A549 (cell line): ENCODE measurements around the gene CRYBA1. TPM values are rescaled to one million over a fixed set of nuclear protein-coding genes. Genes with fewer than 3 reads are reported as not detected.

ENCODE experiments used
- ATAC-seq, 2 experiments: fragments of 200-7000 bp in 1 of 2; fragments of >200 bp in 1 of 2; cut with Nextera tagmentation in 1 of 2; cut with Tn5 transposase in 1 of 2; 3 replicates each; pipeline versions ENCODE4 v1.8.0 to v1.9.1; 2018 to 2020; ENCODE audit warnings: mild to moderate bottlenecking in 1 of 2, moderate library complexity in 1 of 2
- CTCF ChIA-PET: fragments of 300-600 bp; sonication (Branson Sonifier 250); formaldehyde crosslinking; extraction: SDS; loops from one replicate; lab custom pipeline; 2021; ENCODE audit warnings: antibody characterized with exemption, inconsistent platforms; lab: Yijun Ruan, JAX
- POLR2A ChIA-PET: fragments of 350-600 bp; formaldehyde crosslinking; extraction: SDS; loops from one replicate; lab custom pipeline; 2021; ENCODE audit warnings: antibody characterized with exemption, inconsistent platforms; lab: Yijun Ruan, JAX
- DNase-seq, 2 experiments: peaks; one replicate each; pipeline versions ENCODE4 v3.0.0 to v3.0.0-alpha.2; 2011 to 2016; ENCODE audit warnings: low read depth in 1 of 2, low spot score in 1 of 2
- FAIRE-seq: peaks from 2 replicates; lab custom pipeline; 2011; peaks lifted over from hg19 to GRCh38; lab: Jason Lieb, UNC
- H3K27ac ChIP-seq, 2 experiments: fragments of >200 bp; sonication (Bioruptor Twin); formaldehyde crosslinking; 3 replicates each; pipeline ENCODE4 v1.5.1; 2016 to 2017
- H3K4me1 ChIP-seq: fragments of >200 bp; sonication (Bioruptor Twin); formaldehyde crosslinking; 3 replicates; pipeline ENCODE4 v1.6.1; 2016
- H3K4me2 ChIP-seq: fragments of >200 bp; sonication (Bioruptor Twin); formaldehyde crosslinking; 3 replicates; pipeline ENCODE4 v1.6.1; 2016
- H3K4me3 ChIP-seq: fragments of >200 bp; sonication (Bioruptor Twin); formaldehyde crosslinking; 3 replicates; pipeline ENCODE4 v1.5.1; 2016
- H3K9me3 ChIP-seq: fragments of >200 bp; sonication (Bioruptor Twin); formaldehyde crosslinking; 3 replicates; pipeline ENCODE4 v1.6.1; 2016
- CHD2 ChIP-seq: fragments of 150-350 bp; IDR thresholded peaks from 2 replicates; pipeline ENCODE4 v1.6.1; 2014; ENCODE audit warnings: low read length; ENCODE audit not compliant: partially characterized antibody
- CHD4 ChIP-seq: fragments of 200-600 bp; sonication (generic); IDR thresholded peaks from 2 replicates; pipeline ENCODE4 v1.6.1; 2016; ENCODE audit warnings: antibody characterized with exemption, mild to moderate bottlenecking, borderline replicate concordance
- EHF ChIP-seq: fragments of 250-450 bp; sonication (Bioruptor Pico); IDR thresholded peaks from 2 replicates; pipeline ENCODE4 v1.5.0; 2020; ENCODE audit warnings: mild to moderate bottlenecking
- FOXS1 ChIP-seq: fragments of 250-450 bp; sonication (Bioruptor Pico); IDR thresholded peaks from 2 replicates; pipeline ENCODE4 v1.5.0; 2020; ENCODE audit warnings: mild to moderate bottlenecking, moderate library complexity
- GATA3 ChIP-seq: IDR thresholded peaks from 2 replicates; pipeline ENCODE4 v1.6.1; 2012; ENCODE audit warnings: borderline replicate concordance
- HDAC2 ChIP-seq: fragments of 200-600 bp; sonication (generic); IDR thresholded peaks from 2 replicates; pipeline ENCODE4 v1.6.1; 2016
- HEYL ChIP-seq: fragments of 250-450 bp; sonication (Bioruptor Pico); IDR thresholded peaks from 2 replicates; pipeline ENCODE4 v1.8.0; 2021; ENCODE audit warnings: mild to moderate bottlenecking, moderate library complexity
- JUN ChIP-seq, 2 experiments: fragments of >200 bp; sonication (Bioruptor Twin); formaldehyde crosslinking; IDR thresholded peaks; 2 replicates in 1 of 2; 3 replicates in 1 of 2; pipeline ENCODE4 v1.6.1; 2016 to 2017
- JUNB ChIP-seq: fragments of >200 bp; sonication (Bioruptor Twin); formaldehyde crosslinking; IDR thresholded peaks from 2 replicates; pipeline ENCODE4 v1.6.1; 2016
- KDM1A ChIP-seq: fragments of 200-600 bp; sonication (generic); IDR thresholded peaks from 2 replicates; pipeline ENCODE4 v1.6.1; 2016; ENCODE audit warnings: low read depth, mild to moderate bottlenecking
- MAFK ChIP-seq: fragments of 450-650 bp; IDR thresholded peaks from 2 replicates; pipeline ENCODE4 v1.6.1; 2014; ENCODE audit not compliant: partially characterized antibody
- MYC ChIP-seq: IDR thresholded peaks from 2 replicates; pipeline ENCODE4 v1.6.1; 2012; ENCODE audit warnings: mild to moderate bottlenecking, inconsistent platforms, low read length, improper control_type of control experiment, borderline replicate concordance
- NR3C1 ChIP-seq: fragments of >200 bp; sonication (Bioruptor Twin); formaldehyde crosslinking; IDR thresholded peaks from 3 replicates; pipeline ENCODE4 v1.6.1; 2017
- POLR2A ChIP-seq: IDR thresholded peaks from 2 replicates; pipeline ENCODE4 v1.6.1; 2012; ENCODE audit warnings: mild to moderate bottlenecking, low read length
- RARB ChIP-seq: fragments of 250-450 bp; sonication (Bioruptor Pico); IDR thresholded peaks from 2 replicates; pipeline ENCODE4 v1.8.0; 2021; ENCODE audit warnings: mild to moderate bottlenecking, moderate library complexity
- RFX5 ChIP-seq: fragments of 450-650 bp; IDR thresholded peaks from 2 replicates; pipeline ENCODE4 v1.7.1; 2014; ENCODE audit warnings: antibody characterized with exemption, mild to moderate bottlenecking, moderate library complexity
- SMC3 ChIP-seq: fragments of >200 bp; sonication (Bioruptor Twin); formaldehyde crosslinking; IDR thresholded peaks from 3 replicates; pipeline ENCODE4 v1.6.1; 2018; ENCODE audit warnings: inconsistent platforms
- TFCP2L1 ChIP-seq: fragments of 250-450 bp; sonication (Bioruptor Pico); IDR thresholded peaks from 2 replicates; pipeline ENCODE4 v1.5.0; 2021; ENCODE audit warnings: mild to moderate bottlenecking
- TP53 ChIP-seq: fragments of 250-450 bp; sonication (Bioruptor Pico); IDR thresholded peaks from 2 replicates; pipeline ENCODE4 v1.5.0; 2021; ENCODE audit warnings: mild to moderate bottlenecking, moderate library complexity
- ZC3H11A ChIP-seq: fragments of 450-650 bp; IDR thresholded peaks from 2 replicates; pipeline ENCODE4 v1.6.1; 2014; ENCODE audit warnings: antibody characterized with exemption, mild to moderate bottlenecking
- ZFP36 ChIP-seq: fragments of 450-650 bp; IDR thresholded peaks from 2 replicates; pipeline ENCODE4 v1.6.1; 2014; ENCODE audit warnings: borderline replicate concordance; ENCODE audit not compliant: partially characterized antibody
- ZSCAN20 ChIP-seq: fragments of 250-450 bp; sonication (Bioruptor Pico); IDR thresholded peaks from 2 replicates; pipeline ENCODE4 v1.8.0; 2022; ENCODE audit warnings: mild to moderate bottlenecking, moderate library complexity
- WGBS: methylation state at CpG from one replicate; pipeline ENCODE4 v1.1.6; 2017; ENCODE audit errors: missing lambda C conversion rate; 5-methylcytosine and 5-hydroxymethylcytosine counted together
- polyA plus RNA-seq, 4 experiments: library from polyadenylated mRNA; depleted of rRNA in 3 of 4; stranded (reverse); fragments of >200 nt; fragmentation: RNase III in 1 of 4; extraction: RNeasy Plus Mini Kit Qiagen cat#74134 plus additional on column Dnase treatment in 1 of 4; gene quantifications; 2 replicates in 3 of 4; 3 replicates in 1 of 4; pipeline ENCODE4 v1.2.3, GENCODE V29; 2011 to 2017
- TF ChIP-seq, protein P1 (sequence below): fragments of 250-450 bp; sonication (Bioruptor Pico); IDR thresholded peaks from 2 replicates; pipeline ENCODE4 v1.5.0; 2020; ENCODE audit warnings: low read depth, mild to moderate bottlenecking, moderate library complexity
- TF ChIP-seq, protein P2 (sequence below): fragments of 450-650 bp; IDR thresholded peaks from 2 replicates; pipeline ENCODE4 v1.6.1; 2014; ENCODE audit warnings: antibody characterized with exemption
- TF ChIP-seq, protein P3 (sequence below): fragments of 250-450 bp; sonication (Bioruptor Pico); IDR thresholded peaks from 2 replicates; pipeline ENCODE4 v1.5.0; 2021; ENCODE audit warnings: mild to moderate bottlenecking, moderate library complexity, borderline replicate concordance
- TF ChIP-seq, protein P4 (sequence below): fragments of 150-350 bp; IDR thresholded peaks from 2 replicates; pipeline ENCODE4 v1.6.1; 2014; ENCODE audit warnings: low read depth, mild to moderate bottlenecking, low read length
- TF ChIP-seq, protein P5 (sequence below): IDR thresholded peaks from 2 replicates; pipeline ENCODE4 v1.6.1; 2012
- TF ChIP-seq, protein P6 (sequence below): fragments of >200 bp; sonication (Bioruptor Twin); formaldehyde crosslinking; IDR thresholded peaks from 2 replicates; pipeline ENCODE4 v1.6.1; 2016
- TF ChIP-seq, protein P7 (sequence below): fragments of >200 bp; sonication (Bioruptor Twin); formaldehyde crosslinking; IDR thresholded peaks from 3 replicates; pipeline ENCODE4 v1.5.1; 2016

The CRYBA1 gene
- polyA plus RNA-seq, 2 of the 4 experiments (the other 2 are of a cell fraction) = 0.10 to 0.12 TPM

DNA sequence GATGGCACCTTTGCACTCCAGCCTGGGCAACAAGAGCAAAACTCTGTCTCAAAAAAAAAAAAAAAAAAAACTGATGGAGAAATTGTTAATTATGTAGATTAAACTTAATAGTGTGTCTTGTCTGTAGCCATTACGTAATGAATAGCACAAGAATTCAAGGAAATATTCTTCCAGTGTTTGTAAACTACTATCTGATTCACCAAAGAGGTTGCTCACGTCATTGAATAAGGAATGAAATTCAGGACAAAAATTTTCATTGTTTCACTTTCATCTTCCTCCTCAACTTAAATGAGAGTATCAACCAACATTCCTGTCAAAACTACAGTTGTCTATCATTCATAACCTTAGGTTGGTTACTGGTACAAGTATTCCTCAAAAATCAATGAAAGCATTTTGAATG lies 35.8 kb upstream of the CRYBA1 start:
- POLR2A ChIA-PET = interaction anchor here (0.7 kb wide), 1 partner anchor 56 kb away, joined by 3 read pairs; no protein-coding TSS in a partner anchor
- TF ChIP-seq SMC3 = no peak
- TF ChIP-seq, protein P1, sequence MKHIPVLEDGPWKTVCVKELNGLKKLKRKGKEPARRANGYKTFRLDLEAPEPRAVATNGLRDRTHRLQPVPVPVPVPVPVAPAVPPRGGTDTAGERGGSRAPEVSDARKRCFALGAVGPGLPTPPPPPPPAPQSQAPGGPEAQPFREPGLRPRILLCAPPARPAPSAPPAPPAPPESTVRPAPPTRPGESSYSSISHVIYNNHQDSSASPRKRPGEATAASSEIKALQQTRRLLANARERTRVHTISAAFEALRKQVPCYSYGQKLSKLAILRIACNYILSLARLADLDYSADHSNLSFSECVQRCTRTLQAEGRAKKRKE = no peak
- no peak for TF ChIP-seq POLR2A
- TF ChIP-seq ZSCAN20 (CRISPR knock-in tag) = no peak
- no peak for TF ChIP-seq MYC
- TF ChIP-seq, protein P2, sequence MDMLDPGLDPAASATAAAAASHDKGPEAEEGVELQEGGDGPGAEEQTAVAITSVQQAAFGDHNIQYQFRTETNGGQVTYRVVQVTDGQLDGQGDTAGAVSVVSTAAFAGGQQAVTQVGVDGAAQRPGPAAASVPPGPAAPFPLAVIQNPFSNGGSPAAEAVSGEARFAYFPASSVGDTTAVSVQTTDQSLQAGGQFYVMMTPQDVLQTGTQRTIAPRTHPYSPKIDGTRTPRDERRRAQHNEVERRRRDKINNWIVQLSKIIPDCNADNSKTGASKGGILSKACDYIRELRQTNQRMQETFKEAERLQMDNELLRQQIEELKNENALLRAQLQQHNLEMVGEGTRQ = no peak
- no peak for TF ChIP-seq NR3C1
- TF ChIP-seq RFX5 = no peak
- TF ChIP-seq ZC3H11A = no peak
- TF ChIP-seq RARB (CRISPR knock-in tag) = no peak
- TF ChIP-seq, protein P3, sequence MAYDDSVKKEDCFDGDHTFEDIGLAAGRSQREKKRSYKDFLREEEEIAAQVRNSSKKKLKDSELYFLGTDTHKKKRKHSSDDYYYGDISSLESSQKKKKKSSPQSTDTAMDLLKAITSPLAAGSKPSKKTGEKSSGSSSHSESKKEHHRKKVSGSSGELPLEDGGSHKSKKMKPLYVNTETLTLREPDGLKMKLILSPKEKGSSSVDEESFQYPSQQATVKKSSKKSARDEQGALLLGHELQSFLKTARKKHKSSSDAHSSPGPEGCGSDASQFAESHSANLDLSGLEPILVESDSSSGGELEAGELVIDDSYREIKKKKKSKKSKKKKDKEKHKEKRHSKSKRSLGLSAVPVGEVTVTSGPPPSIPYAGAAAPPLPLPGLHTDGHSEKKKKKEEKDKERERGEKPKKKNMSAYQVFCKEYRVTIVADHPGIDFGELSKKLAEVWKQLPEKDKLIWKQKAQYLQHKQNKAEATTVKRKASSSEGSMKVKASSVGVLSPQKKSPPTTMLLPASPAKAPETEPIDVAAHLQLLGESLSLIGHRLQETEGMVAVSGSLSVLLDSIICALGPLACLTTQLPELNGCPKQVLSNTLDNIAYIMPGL (CRISPR knock-in tag) = no peak
- TF ChIP-seq MAFK = no peak
- TF ChIP-seq, protein P4, sequence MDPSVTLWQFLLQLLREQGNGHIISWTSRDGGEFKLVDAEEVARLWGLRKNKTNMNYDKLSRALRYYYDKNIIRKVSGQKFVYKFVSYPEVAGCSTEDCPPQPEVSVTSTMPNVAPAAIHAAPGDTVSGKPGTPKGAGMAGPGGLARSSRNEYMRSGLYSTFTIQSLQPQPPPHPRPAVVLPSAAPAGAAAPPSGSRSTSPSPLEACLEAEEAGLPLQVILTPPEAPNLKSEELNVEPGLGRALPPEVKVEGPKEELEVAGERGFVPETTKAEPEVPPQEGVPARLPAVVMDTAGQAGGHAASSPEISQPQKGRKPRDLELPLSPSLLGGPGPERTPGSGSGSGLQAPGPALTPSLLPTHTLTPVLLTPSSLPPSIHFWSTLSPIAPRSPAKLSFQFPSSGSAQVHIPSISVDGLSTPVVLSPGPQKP = no peak
- no peak for TF ChIP-seq TP53 (CRISPR knock-in tag)
- CTCF ChIA-PET = interaction anchor here (1.2 to 21.9 kb wide), 7 partner anchors 8 to 94 kb away, joined by 3 to 482 read pairs (median 10); partner anchors contain the start of gene MYO18A
- Histone ChIP-seq H3K4me3 (no peak overlapping the region), H3K9me3 (no peaks in the 10 kb centered on the region), H3K4me2 (no peak overlapping the region), H3K27ac (no peak overlapping the region), H3K4me1 (no peaks in the 10 kb centered on the region)
- ATAC-seq = no peak
- no peak for DNase-seq
- no peak for FAIRE-seq
- 79% methylated on average over 2 of the region's 2 CpGs for WGBS

DNA sequence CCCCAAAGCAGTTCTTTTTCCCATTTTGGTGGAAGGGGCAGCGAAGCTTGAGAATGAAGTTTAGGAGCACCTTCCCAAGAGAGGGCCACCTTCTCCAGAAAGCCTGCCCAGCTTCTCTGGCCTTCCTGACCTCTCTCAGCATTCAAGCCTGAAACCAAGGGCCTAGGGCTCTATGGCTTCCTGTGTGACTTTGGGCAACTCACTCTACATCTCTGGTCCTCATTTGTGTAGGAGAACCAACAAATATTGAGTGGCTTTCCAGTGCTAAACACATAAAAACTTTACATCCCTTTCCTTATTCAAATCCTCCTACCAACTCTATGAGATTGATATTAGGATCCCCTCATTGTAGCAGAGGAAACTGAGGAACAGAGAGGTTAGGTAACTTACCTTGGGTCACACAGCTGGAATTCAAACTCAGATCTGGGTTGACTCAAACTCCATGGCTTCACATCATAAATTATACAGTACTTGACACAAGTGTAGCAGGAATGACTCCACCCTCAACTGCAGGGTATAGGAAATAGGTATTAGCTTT lies 34.5 kb upstream of the CRYBA1 start:
- 100% methylated on average over 1 of the region's 1 CpG for WGBS

DNA sequence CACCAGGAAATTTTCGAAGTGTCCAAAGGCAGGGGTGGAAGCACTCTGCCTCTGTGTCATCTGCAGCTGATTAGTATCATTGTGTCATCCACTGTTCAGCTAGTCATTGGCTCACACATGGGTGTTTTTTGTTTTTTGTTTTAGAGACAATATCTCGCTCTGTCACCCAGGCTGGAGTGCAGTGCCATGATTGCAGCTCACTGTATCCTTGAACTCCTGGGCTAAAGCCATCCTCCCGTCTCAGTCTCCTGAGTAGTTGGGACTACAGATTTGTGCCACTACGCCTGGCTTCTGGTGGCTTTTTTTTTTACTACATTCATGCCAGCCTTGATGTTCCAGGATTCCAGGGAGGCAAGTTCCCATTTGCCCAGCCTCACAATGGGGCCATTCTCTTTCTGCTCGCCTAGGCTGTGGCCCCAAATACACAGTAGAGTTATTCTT lies 34.0 kb upstream of the CRYBA1 start:
- FAIRE-seq = no peak
- H3K27ac ChIP-seq = no peak overlapping the region
- TF ChIP-seq GATA3 = no peak
- no peak for TF ChIP-seq CHD4
- TF ChIP-seq, protein P5, sequence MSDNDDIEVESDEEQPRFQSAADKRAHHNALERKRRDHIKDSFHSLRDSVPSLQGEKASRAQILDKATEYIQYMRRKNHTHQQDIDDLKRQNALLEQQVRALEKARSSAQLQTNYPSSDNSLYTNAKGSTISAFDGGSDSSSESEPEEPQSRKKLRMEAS = no peak
- TF ChIP-seq EHF = no peak
- no peak for TF ChIP-seq TFCP2L1 (CRISPR knock-in tag)
- TF ChIP-seq SMC3 = no peak
- no peak for TF ChIP-seq HEYL (CRISPR knock-in tag)
- TF ChIP-seq CHD2 = no peak
- no peak for TF ChIP-seq JUN (IDR thresholded peaks at IDR 0.05)
- TF ChIP-seq, protein P6, sequence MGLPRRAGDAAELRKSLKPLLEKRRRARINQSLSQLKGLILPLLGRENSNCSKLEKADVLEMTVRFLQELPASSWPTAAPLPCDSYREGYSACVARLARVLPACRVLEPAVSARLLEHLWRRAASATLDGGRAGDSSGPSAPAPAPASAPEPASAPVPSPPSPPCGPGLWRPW = no peak
- TF ChIP-seq, protein P7, sequence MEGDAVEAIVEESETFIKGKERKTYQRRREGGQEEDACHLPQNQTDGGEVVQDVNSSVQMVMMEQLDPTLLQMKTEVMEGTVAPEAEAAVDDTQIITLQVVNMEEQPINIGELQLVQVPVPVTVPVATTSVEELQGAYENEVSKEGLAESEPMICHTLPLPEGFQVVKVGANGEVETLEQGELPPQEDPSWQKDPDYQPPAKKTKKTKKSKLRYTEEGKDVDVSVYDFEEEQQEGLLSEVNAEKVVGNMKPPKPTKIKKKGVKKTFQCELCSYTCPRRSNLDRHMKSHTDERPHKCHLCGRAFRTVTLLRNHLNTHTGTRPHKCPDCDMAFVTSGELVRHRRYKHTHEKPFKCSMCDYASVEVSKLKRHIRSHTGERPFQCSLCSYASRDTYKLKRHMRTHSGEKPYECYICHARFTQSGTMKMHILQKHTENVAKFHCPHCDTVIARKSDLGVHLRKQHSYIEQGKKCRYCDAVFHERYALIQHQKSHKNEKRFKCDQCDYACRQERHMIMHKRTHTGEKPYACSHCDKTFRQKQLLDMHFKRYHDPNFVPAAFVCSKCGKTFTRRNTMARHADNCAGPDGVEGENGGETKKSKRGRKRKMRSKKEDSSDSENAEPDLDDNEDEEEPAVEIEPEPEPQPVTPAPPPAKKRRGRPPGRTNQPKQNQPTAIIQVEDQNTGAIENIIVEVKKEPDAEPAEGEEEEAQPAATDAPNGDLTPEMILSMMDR = no peak
- no peak for TF ChIP-seq JUNB
- TF ChIP-seq FOXS1 (CRISPR knock-in tag) = no peak
- no peak for TF ChIP-seq NR3C1

More for the DNA sequence above, 34.5 kb upstream of the CRYBA1 start:
- no peak for DNase-seq
- no peak for FAIRE-seq
- no peak overlapping the region for H3K4me3 ChIP-seq
- CTCF ChIA-PET = interaction anchor here (0.6 to 21.9 kb wide), 12 partner anchors 7 to 379 kb away, joined by 3 to 482 read pairs (median 8); partner anchors contain the start of gene MYO18A
- POLR2A ChIA-PET = interaction anchor here (0.5 to 0.7 kb wide), 2 partner anchors 33 to 485 kb away, joined by 3 read pairs; no protein-coding TSS in a partner anchor
- H3K4me2 ChIP-seq = no peak overlapping the region
- 0 out of 3 replicates have a peak, but pooled peaks cover 2% of the 10 kb centered on the region for H3K4me1 ChIP-seq
- no peak overlapping the region for H3K27ac ChIP-seq
- TF ChIP-seq RARB (CRISPR knock-in tag) (no peak), KDM1A (peak; percentile 89), ZFP36 (peak; percentile 93), HDAC2 (peak; percentile 60; the same call in 1 of the 2 replicates)
- H3K9me3 ChIP-seq = no peaks in the 10 kb centered on the region
- ATAC-seq = no peak

More for the DNA sequence above, 34.0 kb upstream of the CRYBA1 start:
- ChIA-PET CTCF (interaction anchor here (1.0 to 21.9 kb wide), 13 partner anchors 6 to 159 kb away, joined by 3 to 482 read pairs (median 8); partner anchors contain the start of gene MYO18A), POLR2A (interaction anchor here (0.5 to 0.7 kb wide), 2 partner anchors 33 to 485 kb away, joined by 3 read pairs; no protein-coding TSS in a partner anchor)
- DNase-seq = no peak
- no peak overlapping the region for H3K4me3 ChIP-seq
- no peaks in the 10 kb centered on the region for H3K9me3 ChIP-seq
- no peak for ATAC-seq
- 70% methylated on average over 5 of the region's 5 CpGs for WGBS
- 0 out of 3 replicates have a peak, but pooled peaks cover 2% of the 10 kb centered on the region for H3K4me1 ChIP-seq
- H3K4me2 ChIP-seq = no peak overlapping the region
